Vein endothelial cell (primary cell): ENCODE measurements around the gene ZC2HC1C. TPM values are rescaled to one million over a fixed set of nuclear protein-coding genes. Genes with fewer than 3 reads are reported as not detected.

Experiments used
- small RNA-seq: library from RNA; depleted of rRNA; stranded (forward); fragments of <200 nt; gene quantifications from one replicate; pipeline ENCODE3, GENCODE V24; 2012
- total RNA-seq: library from RNA; depleted of rRNA; stranded (reverse); fragments of >200 nt; gene quantifications from 2 replicates; pipeline ENCODE4 v1.2.3, GENCODE V29; 2012

The ZC2HC1C gene, protein sequence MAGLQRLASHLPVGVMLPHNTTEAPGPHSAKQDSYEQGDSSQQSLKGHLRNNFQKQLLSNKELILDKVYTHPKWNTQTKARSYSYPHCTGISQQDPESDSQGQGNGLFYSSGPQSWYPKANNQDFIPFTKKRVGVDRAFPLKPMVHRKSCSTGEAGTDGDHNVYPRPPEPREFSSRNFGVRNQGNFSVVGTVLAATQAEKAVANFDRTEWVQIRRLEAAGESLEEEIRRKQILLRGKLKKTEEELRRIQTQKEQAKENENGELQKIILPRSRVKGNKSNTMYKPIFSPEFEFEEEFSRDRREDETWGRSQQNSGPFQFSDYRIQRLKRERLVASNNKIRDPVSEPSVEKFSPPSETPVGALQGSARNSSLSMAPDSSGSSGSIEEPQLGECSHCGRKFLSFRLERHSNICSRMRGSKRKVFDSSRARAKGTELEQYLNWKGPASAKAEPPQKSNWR
- 0.67 and 1.6 TPM in 2 replicates for total RNA-seq

DNA sequence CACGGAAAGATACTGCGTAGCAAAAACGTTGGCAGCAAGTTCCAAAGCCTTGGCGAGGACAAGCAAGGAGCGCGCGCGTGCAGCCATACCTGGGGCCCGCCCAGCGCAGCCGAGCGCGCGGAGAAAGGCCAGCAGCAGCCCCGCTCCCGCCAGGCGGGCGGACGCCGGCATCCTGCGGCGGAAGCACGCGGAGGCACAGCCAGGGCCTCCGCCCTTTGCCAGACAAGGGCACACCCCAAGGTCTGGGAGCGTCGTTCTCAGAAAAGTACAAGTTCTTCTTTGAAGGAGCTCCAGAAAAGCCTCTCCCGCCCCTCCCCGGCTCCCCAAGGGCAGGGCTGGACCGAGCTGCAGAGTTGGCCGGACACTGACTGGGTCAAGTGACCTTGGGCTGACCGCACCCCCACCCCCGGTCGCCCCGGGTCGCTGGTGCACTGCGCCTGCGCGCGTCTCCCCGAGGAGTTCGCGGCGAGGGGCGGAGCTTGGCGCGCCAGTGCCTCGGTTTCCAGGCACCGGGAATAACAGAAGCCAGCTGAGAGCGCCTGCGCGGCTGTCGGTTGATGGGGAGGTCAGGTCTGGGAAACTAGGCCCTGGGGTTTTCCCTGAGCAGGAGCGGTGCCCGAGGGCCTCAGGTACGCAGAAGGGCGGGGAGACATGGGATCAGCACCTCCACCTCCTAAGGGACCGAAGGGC, at the start of gene ZC2HC1C:
TSS of gene ZC2HC1C (plus strand) at position 521 of the 690 bp plus-strand sequence. CDS start 933 bp downstream, outside the sequence.

DNA sequence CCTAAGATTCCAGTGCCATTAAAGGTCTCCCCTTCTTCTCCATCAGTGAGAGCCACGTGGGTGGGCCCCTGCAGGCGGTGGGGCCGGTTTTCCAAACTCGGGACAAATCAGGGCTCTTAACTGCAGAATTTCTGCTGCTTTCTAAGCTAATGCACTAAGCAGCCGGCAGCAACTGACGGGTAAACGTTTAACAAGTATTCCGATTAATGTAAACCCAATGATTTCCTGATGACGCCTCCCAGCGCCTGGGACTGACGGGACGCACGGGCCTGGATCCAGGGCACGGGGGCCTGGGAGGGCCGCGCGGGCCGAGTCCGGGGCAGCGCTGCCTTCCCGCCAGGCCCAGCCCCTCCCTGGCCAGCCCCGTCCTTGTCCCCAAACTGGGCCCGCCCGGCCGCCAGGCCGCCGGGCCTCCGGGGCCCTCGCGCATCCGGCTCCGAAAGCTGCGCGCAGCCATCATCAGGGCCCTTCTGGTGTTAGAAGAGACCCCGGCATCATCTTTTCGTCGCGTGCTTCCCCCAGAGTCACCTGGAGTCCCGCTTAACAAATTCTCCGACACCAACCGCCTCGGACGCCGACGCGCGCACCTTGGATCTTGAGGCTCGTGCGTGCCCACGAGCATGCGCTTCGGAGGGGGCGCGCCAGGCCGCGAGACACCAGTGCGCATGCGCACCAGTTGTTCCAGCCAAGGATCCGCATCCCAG, 18.4 kb upstream of the ZC2HC1C start, which contains the start of gene MLH3:
TSS of gene MLH3 (minus strand) at position 616 of the 704 bp plus-strand sequence. CDS start 1,812 bp downstream, outside the sequence.

DNA sequence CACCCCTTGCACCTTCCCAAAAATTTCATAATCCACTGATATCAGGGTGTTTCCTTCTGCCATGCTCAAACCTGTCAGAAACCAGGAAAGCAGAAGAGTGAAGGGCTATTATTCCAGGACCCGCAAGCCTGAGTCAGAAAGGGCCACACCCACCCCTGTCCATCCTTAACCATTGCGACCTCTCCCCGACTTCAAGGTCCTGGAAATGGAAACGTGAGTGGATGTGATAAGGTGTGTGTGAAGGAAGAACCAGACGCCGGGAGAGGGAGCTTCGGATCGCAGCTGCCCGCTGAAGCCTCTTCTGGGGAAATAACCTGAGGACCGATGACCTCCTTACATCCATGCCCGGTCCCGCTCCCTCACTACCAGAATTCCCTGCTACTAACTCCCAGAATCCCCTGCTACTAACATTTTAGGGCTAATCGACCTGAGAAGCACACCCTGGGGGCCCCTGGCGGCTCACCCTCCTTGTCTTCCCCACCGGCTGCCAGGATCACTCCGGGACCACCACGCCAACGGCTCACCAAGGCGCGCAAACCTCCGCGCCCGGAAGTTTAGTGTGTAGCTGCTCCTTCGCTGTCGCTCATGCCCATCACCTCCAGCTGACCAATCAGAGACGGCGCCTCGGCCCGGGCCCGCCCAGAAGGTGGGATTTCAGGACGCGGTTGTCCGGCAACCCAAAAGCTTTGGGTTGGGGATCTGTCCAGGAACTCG, 5.8 kb upstream of the ZC2HC1C start, which contains the start of gene ACYP1:
TSS of gene ACYP1 (minus strand) at position 534 of the 714 bp plus-strand sequence. CDS start at position 63, 471 bp downstream.

DNA sequence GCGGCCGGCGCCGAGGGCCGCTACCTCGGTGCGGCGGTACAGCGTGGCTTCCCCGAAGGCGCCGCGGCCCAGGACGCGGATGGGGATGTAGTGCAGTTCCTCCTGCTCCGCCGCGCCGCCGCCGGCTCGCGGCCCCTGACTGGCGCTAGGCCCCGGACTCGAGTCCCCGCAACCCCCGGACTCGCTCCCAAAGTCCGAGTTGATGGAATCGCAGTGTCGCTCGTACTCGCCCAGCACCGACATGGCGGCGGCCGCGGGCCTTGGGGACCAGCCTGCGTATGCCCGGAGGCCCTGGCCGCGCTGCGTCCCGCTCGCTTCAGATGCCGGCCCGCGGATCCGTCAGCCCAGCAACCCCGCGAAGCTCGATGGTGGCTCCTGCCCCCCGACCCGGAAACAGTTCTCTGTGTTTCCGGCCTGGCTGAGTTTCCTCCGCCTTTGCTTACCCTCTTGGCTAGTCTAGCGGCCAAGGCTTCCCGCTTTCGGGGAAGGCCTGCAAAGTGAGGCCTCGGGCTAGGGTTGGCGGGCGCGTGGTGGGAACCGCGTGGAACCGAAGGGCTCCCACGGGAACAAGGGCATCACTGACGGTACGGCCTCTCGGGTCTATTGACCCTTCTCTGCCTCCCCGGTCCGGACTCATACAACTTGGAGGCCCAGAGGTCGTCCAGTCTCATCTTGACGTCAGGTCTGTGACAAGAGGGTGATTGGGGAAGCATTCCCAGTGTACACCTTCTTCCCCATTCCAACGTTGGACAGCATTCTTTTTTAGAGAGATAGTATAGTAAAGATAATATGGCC, 57.4 kb downstream of the ZC2HC1C start, which contains the start of gene NEK9:
TSS of gene NEK9 (minus strand) at position 370 of the 795 bp plus-strand sequence. CDS start at position 243, 127 bp downstream.

Small RNAs within 50 kb of the gene (small RNA-seq; reads per million reads assigned to genes)
- not detected for gene HIF1AP1
- gene RNU6-689P = not detected

Other genes with a start within 250 kb of the ZC2HC1C start
- gene PROX2, start 193.5 kb upstream of the ZC2HC1C start, total RNA-seq = under 0.01 TPM in 1 of 2 replicates, not detected in the other
- 68.3 and 77.8 TPM in 2 replicates for gene DLST, start 187.7 kb upstream of the ZC2HC1C start, total RNA-seq
- 10.5 and 14.7 TPM in 2 replicates for gene RPS6KL1, start 146.4 kb upstream of the ZC2HC1C start, total RNA-seq
- gene PGF, start 114.0 kb upstream of the ZC2HC1C start, total RNA-seq = 320 and 421 TPM in 2 replicates
- 79.4 and 187 TPM in 2 replicates for gene EIF2B2, start 66.7 kb upstream of the ZC2HC1C start, total RNA-seq
- gene MLH3, start 18.2 kb upstream of the ZC2HC1C start, total RNA-seq = 15.7 and 19.5 TPM in 2 replicates
- gene ACYP1, start 5.6 kb upstream of the ZC2HC1C start, total RNA-seq = 7.3 and 8.8 TPM in 2 replicates
- 19.9 and 24.8 TPM in 2 replicates for gene NEK9, start 57.4 kb downstream of the ZC2HC1C start, total RNA-seq
- 282 and 308 TPM in 2 replicates for gene TMED10, start 107.0 kb downstream of the ZC2HC1C start, total RNA-seq
- 2.1 and 3.9 TPM in 2 replicates for gene FOS, start 209.2 kb downstream of the ZC2HC1C start, total RNA-seq